Measurements from ENCODE around the gene INSM1.

INSM1 gene

GRCh38 chr20:20362774-20363433, 5.0 kb upstream of the INSM1 start:
- no peak for DNase-seq (ENCODE audit: low read depth in 2 of 2, low spot score in 1 of 2)

- DNase-seq (ENCODE audit: low read depth in 2 of 2, low spot score in 1 of 2), result no peak
These were observed 4.5 kb upstream of the INSM1 start for GRCh38 chr20:20363434-20363798.

GRCh38 chr20:20363799-20364592, 3.9 kb upstream of the INSM1 start:
- no peak for DNase-seq (ENCODE audit: low read depth in 2 of 2, low spot score in 1 of 2)

DNA sequence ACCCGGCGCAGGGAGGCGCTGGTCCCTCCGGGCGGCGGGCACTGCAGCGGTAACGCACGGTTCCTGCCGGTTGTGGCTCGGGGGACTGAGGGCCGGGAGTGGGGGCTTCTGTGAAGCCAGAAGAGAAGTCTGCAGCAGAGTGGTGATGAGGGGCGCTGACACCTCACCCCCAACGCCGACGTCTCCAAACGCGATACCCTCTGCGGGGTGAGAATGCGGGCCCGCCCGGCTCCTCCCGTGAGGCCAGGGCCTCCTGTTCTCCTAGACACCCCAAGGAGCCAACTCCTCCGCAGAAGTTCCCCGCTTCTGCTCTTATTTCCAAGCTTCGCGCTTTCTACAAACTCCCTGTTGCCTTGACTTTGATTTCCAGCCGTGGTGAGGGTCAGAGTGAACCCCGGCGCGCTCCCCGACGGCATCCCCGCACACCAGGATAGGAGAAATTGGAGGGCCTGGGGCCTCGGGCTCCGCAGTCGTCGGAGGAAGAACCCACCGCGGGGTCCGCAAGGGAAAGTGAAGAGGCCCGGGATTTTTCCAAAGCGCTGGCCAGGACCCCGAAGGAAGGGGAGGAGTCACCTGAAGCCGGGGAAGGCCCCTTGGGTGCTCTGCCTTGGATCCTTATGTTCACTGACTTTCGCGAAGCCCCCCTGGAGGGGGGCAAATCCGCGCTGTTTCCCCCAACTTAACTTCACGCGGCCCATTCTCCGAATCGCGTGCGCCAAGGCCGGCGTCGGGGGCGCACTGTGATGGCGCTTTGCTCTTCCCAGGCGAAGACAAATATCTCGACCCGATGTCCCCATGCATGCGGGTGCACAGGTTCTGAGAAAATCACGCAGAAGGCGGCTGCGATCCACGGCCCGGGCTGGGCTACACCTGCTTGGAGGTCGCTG, 3.1 kb upstream of the INSM1 start:
- DNase-seq (ENCODE audit: low read depth in 2 of 2, low spot score in 1 of 2), result no peak

GRCh38 chr20:20365480-20366161, 2.3 kb upstream of the INSM1 start:
- no peak for DNase-seq (ENCODE audit: low read depth in 2 of 2, low spot score in 1 of 2)

- no peak for DNase-seq (ENCODE audit: low read depth in 2 of 2, low spot score in 1 of 2)
These were observed 1.4 kb upstream of the INSM1 start for GRCh38 chr20:20366551-20366875.

GRCh38 chr20:20366876-20367574, 879 bp upstream of the INSM1 start:
- DNase-seq (ENCODE audit: low read depth in 2 of 2, low spot score in 1 of 2), result no peak

DNA sequence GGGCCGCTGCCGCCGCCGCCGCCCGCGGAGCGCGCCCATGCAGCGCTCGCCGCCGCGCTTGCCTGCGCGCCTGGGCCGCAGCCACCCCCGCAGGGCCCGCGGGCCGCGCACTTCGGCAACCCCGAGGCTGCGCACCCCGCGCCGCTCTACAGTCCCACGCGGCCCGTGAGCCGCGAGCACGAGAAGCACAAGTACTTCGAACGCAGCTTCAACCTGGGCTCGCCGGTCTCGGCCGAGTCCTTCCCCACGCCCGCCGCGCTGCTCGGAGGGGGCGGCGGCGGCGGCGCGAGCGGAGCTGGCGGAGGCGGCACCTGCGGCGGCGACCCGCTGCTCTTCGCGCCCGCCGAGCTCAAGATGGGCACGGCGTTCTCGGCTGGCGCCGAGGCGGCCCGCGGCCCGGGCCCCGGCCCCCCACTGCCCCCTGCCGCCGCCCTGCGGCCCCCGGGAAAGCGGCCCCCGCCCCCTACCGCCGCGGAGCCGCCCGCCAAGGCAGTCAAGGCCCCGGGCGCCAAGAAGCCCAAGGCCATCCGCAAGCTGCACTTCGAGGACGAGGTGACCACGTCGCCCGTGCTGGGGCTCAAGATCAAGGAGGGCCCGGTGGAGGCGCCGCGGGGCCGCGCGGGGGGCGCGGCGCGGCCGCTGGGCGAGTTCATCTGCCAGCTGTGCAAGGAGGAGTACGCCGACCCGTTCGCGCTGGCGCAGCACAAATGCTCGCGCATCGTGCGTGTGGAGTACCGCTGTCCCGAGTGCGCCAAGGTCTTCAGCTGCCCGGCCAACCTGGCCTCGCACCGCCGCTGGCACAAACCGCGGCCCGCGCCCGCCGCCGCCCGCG, 730 bp downstream of the INSM1 start:
- DNase-seq (ENCODE audit: low read depth in 2 of 2, low spot score in 1 of 2), result no peak

GRCh38 chr20:20369250-20370093, 1.6 kb downstream of the INSM1 start:
- no peak for DNase-seq (ENCODE audit: low read depth in 2 of 2, low spot score in 1 of 2)

DNA sequence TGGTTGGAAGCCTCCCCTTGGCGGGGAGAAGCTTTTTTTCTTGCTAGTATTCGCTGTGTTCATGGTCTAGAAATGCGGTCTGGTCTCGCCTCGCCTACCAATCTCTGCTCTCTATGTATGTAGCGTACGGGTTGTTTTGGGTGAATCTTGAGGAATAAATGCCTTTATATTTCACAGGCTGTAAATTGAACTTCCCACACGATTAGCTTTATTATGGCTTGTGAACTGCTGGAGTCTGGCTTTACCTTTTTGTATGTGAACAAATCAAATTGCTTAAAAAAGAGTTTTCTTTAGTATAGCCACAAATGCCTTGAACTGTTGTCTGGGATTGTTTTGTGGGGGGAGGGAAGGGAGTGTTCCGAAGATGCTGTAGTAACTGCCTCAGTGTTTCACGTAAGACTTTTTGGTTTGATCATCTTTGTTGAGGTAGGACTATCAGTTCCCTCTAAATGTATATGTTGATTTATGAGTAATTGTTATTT, 2.2 kb downstream of the INSM1 start:
- DNase-seq (ENCODE audit: low read depth in 2 of 2, low spot score in 1 of 2), result no peak

GRCh38 chr20:20371083-20371482, 3.2 kb downstream of the INSM1 start:
- no peak for DNase-seq (ENCODE audit: low read depth in 2 of 2, low spot score in 1 of 2)

DNA sequence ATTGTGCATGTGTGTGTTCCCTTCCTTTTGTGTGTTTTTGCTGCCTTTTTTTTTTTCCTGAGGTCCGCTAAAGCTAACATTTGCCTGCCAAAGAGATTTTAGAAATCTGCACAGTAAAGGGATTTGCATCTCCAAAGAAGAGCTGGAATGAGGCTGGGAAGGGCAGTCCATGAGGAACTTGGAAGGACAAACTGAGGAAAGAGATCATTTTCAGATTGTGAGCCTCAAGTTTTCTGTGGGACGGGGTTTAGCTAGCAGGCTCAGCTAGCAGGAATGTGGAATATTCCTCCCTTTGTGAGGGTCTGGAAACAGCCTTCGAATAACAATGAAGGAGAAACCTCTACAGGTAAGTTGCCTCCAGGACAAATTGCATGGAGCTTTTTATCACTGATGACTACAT, 3.8 kb downstream of the INSM1 start:
- DNase-seq (ENCODE audit: low read depth in 2 of 2, low spot score in 1 of 2), result no peak

GRCh38 chr20:20373091-20373571, 5.2 kb downstream of the INSM1 start:
- DNase-seq (ENCODE audit: low read depth in 2 of 2, low spot score in 1 of 2), result no peak

- DNase-seq (ENCODE audit: low read depth in 2 of 2, low spot score in 1 of 2), result no peak
These were observed 8.0 kb downstream of the INSM1 start for GRCh38 chr20:20375862-20376261.

- DNase-seq (ENCODE audit: low read depth in 2 of 2, low spot score in 1 of 2), result no peak
These were observed 18.3 kb downstream of the INSM1 start for GRCh38 chr20:20386192-20386591.

GRCh38 chr20:20390393-20390792, 22.5 kb downstream of the INSM1 start:
- DNase-seq (ENCODE audit: low read depth in 2 of 2, low spot score in 1 of 2), result no peak

GRCh38 chr20:20391115-20391514, 23.2 kb downstream of the INSM1 start:
- DNase-seq (ENCODE audit: low read depth in 2 of 2, low spot score in 1 of 2), result no peak

DNA sequence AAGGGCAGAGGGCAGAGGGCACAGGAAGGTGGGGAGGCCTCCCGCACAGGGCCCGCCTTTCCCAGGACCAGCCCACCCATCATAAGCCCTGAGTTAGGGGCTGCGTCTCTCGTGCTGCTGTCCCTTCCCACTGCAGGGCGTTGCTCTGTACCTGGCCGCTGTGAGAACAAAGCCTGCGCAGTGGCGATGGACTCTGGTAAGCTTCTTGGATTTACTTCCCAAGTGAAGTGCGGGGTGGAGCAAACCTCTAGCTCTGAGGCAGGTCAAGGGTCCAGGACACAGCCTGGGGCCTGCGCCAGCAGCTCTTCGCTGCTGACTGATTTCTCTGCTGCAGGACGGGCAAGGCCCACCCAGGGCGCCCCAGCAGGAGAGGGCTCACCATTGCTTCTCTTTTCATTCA, 23.9 kb downstream of the INSM1 start:
- no peak for DNase-seq (ENCODE audit: low read depth in 2 of 2, low spot score in 1 of 2)

Data from stimulated activated CD8-positive, alpha-beta memory T cell treated with anti-CD3 and anti-CD28 coated beads, Interleukin-4, amount 100 ng/mL, for 1 hour (primary cell).